CD4-positive, alpha-beta T cell treated with Interleukin-10 for 1 hour (primary cell): ENCODE results near the gene LCN10.
A peak's percentile ranks its signal among the peaks of the same experiment; 100 is the strongest.
"Not testable (repeated sequence)": the region's sequence is repeated elsewhere in the genome, so short reads cannot be mapped to it uniquely, and the experiment has no call there.

Source experiments
- DNase-seq: peaks from one replicate; pipeline ENCODE4 v3.0.0-alpha.2; 2020

Gene LCN10

GRCh38 chr9:136771907-136772415 is 29.2 kb upstream of the LCN10 start:
- no peak for DNase-seq

GRCh38 chr9:136769710-136770191 is 27.0 kb upstream of the LCN10 start:
- DNase-seq = peak; percentile 59

GRCh38 chr9:136766410-136767120 is 23.8 kb upstream of the LCN10 start:
- DNase-seq = peak; percentile 65

GRCh38 chr9:136765745-136766409 is 23.1 kb upstream of the LCN10 start:
- DNase-seq = not testable (repeated sequence)

GRCh38 chr9:136765041-136765440 is 22.3 kb upstream of the LCN10 start:
- DNase-seq = no peak

- DNase-seq = no peak
These were observed 21.7 kb upstream of the LCN10 start, which contains the start of gene LCN15 for GRCh38 chr9:136764301-136764891. TSS of gene LCN15 (minus strand) at chr9:136764518. CDS start at chr9:136764488, 30 bp downstream.

GRCh38 chr9:136763649-136764035 is 20.9 kb upstream of the LCN10 start:
- DNase-seq = no peak

- peak; percentile 36 for DNase-seq
These were observed 20.3 kb upstream of the LCN10 start for GRCh38 chr9:136762915-136763648.

GRCh38 chr9:136762221-136762691 is 19.5 kb upstream of the LCN10 start:
- no peak for DNase-seq

- no peak for DNase-seq
These were observed 18.8 kb upstream of the LCN10 start for GRCh38 chr9:136761545-136761981.

- peak; percentile 26 for DNase-seq
These were observed 18.2 kb upstream of the LCN10 start for GRCh38 chr9:136760834-136761544.

- no peak for DNase-seq
These were observed 17.7 kb upstream of the LCN10 start for GRCh38 chr9:136760424-136760823.

GRCh38 chr9:136759436-136760325 is 16.9 kb upstream of the LCN10 start:
- DNase-seq = no peak

- no peak for DNase-seq
These were observed 16.3 kb upstream of the LCN10 start for GRCh38 chr9:136759001-136759400.

GRCh38 chr9:136757751-136758140 is 15.0 kb upstream of the LCN10 start:
- DNase-seq = no peak

GRCh38 chr9:136757328-136757727 is 14.6 kb upstream of the LCN10 start:
- DNase-seq = no peak

GRCh38 chr9:136756836-136757235 is 14.1 kb upstream of the LCN10 start:
- no peak for DNase-seq

GRCh38 chr9:136756134-136756438 is 13.3 kb upstream of the LCN10 start:
- DNase-seq = no peak

GRCh38 chr9:136755302-136756133 is 12.8 kb upstream of the LCN10 start:
- not testable (repeated sequence) for DNase-seq

- DNase-seq = no peak
These were observed 12.0 kb upstream of the LCN10 start for GRCh38 chr9:136754626-136755301.
